ENCODE results near the gene MAML2. TPM values are rescaled to one million over a fixed set of nuclear protein-coding genes. Genes with fewer than 3 reads are reported as not detected.
A peak's percentile ranks its signal among the peaks of the same experiment; 100 is the strongest.

MAML2 gene
- total and polyA plus RNA-seq, 9 of the 15 experiments (the other 6 are each of a cell fraction or from before 2014, with no cell fraction given), result 0.79 to 6.8 (median 4.8) TPM

DNA sequence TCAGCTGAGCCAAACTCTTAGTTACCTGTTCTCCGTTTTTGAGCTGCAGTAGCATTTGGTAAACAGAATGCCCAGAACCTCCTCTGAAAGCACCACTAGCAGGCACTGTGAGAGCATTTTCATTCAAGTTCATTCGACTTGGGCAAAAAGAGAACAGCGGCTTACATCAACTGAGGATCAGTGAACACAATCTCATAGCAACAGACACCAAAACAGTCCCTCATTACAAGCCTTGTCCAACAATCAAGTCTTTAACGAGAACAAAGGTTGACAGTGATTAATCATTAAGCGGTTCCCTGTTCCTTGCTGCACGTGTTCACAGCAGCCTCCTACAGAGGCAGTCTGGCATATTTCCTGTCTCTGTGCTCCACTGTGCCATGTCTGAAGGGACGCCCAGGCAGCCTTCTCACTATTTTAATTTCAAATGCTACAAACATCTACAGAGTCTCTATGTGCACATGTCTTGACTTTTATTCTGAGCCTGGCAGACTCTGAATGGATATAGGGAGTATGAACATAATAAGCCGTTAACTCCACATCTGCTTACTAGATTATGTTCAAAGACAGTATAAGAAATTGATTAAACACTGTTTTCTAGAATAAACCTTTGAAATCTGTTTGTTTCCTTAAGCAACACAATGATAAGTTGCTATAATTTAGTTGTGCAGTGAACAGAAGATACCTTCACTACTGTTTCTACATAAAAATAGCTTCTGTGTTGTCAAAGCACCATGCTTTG lies 330.7 kb downstream of the MAML2 start:
- Histone ChIP-seq H3K79me2 (ENCODE audit: control insufficient read depth, insufficient read depth, low read length) (no peaks in the 10 kb centered on the region), H3K27me3 (ENCODE audit: control insufficient read depth in 2 of 2, insufficient read depth in 2 of 2, low read length in 2 of 2) (no peaks in the 10 kb centered on the region), H3K4me1 (replicated peaks in 1 of 2; ENCODE audit: control insufficient read depth in 2 of 2, insufficient read depth in 2 of 2, low read length in 2 of 2) (peaks cover 3 to 4% of the 10 kb centered on the region in 2 experiments; a peak in 3 of 5 replicates), H4K20me1 (replicated peaks; ENCODE audit: control insufficient read depth, insufficient read depth, low read length) (no peaks in the 10 kb centered on the region), H3K36me3 (ENCODE audit: control insufficient read depth, insufficient read depth, low read length) (no peaks in the 10 kb centered on the region), H3K9ac (ENCODE audit: insufficient read depth in 1 of 2, low read depth in 2 of 2, low read length in 2 of 2) (no peak overlapping the region), H3K27ac (ENCODE audit: extremely low read depth, low read depth, low read length) (no peak overlapping the region), H3K4me2 (ENCODE audit: insufficient read depth, low read length) (peak overlapping the region; percentile 1; the same call in 1 of the 2 replicates), H3K9me1 (ENCODE audit: control insufficient read depth, insufficient read depth, low read length) (no peaks in the 10 kb centered on the region), H3K4me3 (no peak overlapping the region), H3K9me3 (replicated peaks; ENCODE audit: control insufficient read depth, insufficient read depth, low read depth, low read length) (no peaks in the 10 kb centered on the region), H2AFZ (ENCODE audit: low read depth, low read length) (peak overlapping the region; percentile 51)
- POLR2A ChIA-PET, result no interaction called here
- WGBS (ENCODE audit: insufficient coverage, low coverage, missing lambda C conversion rate), result 25% methylated on average over 8 of the region's 8 CpGs
- ATAC-seq, result peak; percentile 88
- FAIRE-seq, result peak; percentile 71
- intact Hi-C loops (cut with micrococcal nuclease), result loop anchor here (2.0 kb wide), 1 partner anchor 331 kb away; the partner anchor contains the start of gene MAML2
- peak in 3 of 4 experiments; percentile 11 to 55 (median 21) for DNase-seq (ENCODE audit: extremely low read depth in 1 of 4, low spot score in 3 of 4)
- in situ Hi-C loops (cut with MboI), result no loop called here
- no TSS peak for BruUV-seq (replicated peaks)
- CTCF ChIA-PET (ENCODE audit: low intra/inter-chr PET ratio), result no interaction called here
- no peak for TF ChIP-seq CHCHD3 (CRISPR knock-in tag; IDR thresholded peaks at IDR 0.05)
- TF ChIP-seq, protein P1, sequence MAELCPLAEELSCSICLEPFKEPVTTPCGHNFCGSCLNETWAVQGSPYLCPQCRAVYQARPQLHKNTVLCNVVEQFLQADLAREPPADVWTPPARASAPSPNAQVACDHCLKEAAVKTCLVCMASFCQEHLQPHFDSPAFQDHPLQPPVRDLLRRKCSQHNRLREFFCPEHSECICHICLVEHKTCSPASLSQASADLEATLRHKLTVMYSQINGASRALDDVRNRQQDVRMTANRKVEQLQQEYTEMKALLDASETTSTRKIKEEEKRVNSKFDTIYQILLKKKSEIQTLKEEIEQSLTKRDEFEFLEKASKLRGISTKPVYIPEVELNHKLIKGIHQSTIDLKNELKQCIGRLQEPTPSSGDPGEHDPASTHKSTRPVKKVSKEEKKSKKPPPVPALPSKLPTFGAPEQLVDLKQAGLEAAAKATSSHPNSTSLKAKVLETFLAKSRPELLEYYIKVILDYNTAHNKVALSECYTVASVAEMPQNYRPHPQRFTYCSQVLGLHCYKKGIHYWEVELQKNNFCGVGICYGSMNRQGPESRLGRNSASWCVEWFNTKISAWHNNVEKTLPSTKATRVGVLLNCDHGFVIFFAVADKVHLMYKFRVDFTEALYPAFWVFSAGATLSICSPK (IDR thresholded peaks at IDR 0.05; ENCODE audit: borderline replicate concordance), result no peak
- TF ChIP-seq, protein P2, sequence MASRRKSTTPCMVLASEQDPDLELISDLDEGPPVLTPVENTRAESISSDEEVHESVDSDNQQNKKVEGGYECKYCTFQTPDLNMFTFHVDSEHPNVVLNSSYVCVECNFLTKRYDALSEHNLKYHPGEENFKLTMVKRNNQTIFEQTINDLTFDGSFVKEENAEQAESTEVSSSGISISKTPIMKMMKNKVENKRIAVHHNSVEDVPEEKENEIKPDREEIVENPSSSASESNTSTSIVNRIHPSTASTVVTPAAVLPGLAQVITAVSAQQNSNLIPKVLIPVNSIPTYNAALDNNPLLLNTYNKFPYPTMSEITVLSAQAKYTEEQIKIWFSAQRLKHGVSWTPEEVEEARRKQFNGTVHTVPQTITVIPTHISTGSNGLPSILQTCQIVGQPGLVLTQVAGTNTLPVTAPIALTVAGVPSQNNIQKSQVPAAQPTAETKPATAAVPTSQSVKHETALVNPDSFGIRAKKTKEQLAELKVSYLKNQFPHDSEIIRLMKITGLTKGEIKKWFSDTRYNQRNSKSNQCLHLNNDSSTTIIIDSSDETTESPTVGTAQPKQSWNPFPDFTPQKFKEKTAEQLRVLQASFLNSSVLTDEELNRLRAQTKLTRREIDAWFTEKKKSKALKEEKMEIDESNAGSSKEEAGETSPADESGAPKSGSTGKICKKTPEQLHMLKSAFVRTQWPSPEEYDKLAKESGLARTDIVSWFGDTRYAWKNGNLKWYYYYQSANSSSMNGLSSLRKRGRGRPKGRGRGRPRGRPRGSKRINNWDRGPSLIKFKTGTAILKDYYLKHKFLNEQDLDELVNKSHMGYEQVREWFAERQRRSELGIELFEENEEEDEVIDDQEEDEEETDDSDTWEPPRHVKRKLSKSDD (conservative IDR thresholded peaks at IDR 0.05; ENCODE audit: low read length), result no peak
- TF ChIP-seq GABPB2 (CRISPR knock-in tag; conservative IDR thresholded peaks at IDR 0.05), result no peak
- TF ChIP-seq TRIM24 (IDR thresholded peaks at IDR 0.05), result no peak
- TF ChIP-seq, protein P3, sequence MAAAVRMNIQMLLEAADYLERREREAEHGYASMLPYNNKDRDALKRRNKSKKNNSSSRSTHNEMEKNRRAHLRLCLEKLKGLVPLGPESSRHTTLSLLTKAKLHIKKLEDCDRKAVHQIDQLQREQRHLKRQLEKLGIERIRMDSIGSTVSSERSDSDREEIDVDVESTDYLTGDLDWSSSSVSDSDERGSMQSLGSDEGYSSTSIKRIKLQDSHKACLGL (CRISPR knock-in tag; IDR thresholded peaks at IDR 0.05; ENCODE audit: borderline replicate concordance, poor library complexity, severe bottlenecking), result no peak

Measured in K562 (cell line).